Effector CD8-positive, alpha-beta T cell (primary cell): ENCODE measurements around the gene CRP.
"Not testable (repeated sequence)": the region's sequence is repeated elsewhere in the genome, so short reads cannot be mapped to it uniquely, and the experiment has no call there.

Source experiments
- DNase-seq: peaks from one replicate; lab custom pipeline; 2025; lab: John Stamatoyannopoulos, UW
- total RNA-seq, 4 experiments: gene quantifications; one replicate each; lab custom pipeline; 2026; lab: John Stamatoyannopoulos, UW

CRP gene
- 0 reads per million in 4 experiments for total RNA-seq

GRCh38 chr1:159714529-159714928 is at the start of gene CRP:
Gene CRP (minus strand): TSS chr1:159714589. CDS start chr1:159714485, 104 bp downstream.
- DNase-seq, result no peak

DNA sequence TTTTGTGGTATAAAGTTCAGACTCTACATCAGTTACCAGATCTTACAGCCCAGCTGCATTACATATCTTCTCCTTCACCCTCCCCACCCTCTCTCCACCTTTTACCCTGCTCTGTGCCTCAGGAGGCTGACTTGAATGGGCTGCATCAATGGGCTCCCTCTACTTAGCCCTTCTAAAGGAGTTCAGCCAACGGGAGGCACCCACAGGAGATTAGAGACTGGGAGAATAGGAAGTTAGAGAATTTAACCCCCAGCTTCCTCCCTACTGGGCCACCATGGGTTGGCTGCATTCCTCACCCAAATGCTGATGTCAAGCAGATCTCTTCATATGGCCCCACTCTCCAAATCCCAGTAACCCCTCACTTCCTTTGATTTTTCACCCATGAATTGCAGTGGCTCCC is 49.3 kb upstream of the CRP start:
- DNase-seq, result no peak

GRCh38 chr1:159756397-159756796 is 42.0 kb upstream of the CRP start:
- DNase-seq, result no peak

DNA sequence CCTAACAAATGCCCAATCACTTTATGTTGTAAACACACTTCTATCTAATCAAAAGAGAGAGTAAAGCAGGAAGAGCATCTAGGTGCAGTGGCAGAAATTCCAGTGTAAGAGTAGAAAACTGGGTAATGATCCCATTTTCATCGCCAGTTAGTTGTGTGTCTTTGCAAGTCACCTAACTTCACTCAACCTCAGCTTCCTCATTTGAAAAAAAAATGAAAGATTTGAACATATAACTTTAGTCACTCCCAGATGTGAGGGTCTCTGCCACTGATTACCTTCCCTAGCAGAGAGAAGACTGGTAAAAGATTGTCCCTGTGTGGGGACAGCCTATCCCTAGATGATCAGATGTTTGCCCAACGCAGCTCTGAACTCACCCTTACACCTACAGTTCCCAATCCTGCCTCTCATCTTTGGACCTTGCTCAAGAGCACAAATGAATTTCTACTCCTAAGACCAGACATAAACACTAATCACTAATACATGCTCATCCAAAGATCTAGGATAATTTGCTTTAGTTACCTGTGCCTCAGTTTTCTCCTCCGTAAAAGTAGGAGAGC is 41.1 kb upstream of the CRP start:
- no peak for DNase-seq

DNA sequence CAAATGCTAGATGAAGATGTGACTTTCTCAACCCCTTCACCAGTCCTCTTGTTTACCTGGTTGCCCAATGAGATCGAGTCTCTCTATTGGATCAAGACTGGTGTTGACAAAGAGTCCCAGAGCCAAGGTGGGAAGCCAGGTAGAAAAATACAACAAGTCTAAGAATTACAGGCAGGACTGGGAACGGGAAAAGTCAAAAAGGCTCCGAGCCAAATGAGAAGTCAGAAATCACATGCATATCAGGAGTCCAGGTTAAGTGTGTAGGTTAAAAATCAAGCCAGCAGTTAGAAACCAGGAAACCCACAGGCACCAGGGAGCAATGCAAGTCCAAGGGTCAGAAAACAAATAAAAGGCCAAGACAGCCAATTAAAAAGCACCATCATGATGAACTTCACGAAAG is 39.0 kb upstream of the CRP start:
- no peak for DNase-seq

DNA sequence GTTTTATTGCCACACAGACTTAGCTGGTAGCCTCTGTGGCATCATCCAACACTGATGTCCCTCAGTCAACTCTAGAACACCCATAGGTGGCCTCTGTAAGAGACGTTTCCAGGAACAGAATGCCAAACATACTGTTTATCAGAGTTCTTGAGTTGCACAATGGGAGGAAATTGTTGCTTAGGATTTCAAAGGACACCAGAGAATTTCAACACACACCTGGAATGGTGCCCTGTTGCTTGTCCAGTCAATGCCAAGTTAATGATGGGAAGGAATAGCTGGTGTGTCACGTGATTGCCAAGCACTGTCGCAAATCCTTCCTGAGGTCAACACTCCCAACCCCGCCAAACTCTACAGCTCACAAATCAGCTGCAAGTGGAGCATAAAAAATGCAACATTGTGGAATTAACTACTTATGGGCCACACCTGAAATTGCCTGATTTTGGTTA is 37.8 kb upstream of the CRP start:
- DNase-seq, result no peak

DNA sequence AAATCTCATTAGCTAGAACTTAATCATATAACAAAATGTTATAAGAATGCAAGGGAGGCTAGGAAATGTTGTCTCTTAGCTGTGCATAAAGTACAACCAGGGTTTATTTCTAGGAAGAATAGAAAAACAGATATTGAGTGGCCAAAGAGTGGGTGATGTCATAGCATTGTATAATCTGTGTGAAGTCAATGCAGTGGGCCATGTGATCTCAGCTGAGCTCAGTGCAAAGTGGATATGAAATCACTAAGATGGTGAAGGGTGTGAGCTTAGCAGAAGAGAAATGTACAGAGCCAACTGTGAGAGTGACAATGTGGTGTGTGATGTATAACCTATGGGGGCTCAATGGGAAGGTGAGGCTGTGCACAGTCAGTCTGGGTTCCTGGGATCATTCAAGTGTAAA is 36.6 kb upstream of the CRP start:
- DNase-seq, result no peak

GRCh38 chr1:159750621-159751020 is 36.2 kb upstream of the CRP start:
- no peak for DNase-seq

DNA sequence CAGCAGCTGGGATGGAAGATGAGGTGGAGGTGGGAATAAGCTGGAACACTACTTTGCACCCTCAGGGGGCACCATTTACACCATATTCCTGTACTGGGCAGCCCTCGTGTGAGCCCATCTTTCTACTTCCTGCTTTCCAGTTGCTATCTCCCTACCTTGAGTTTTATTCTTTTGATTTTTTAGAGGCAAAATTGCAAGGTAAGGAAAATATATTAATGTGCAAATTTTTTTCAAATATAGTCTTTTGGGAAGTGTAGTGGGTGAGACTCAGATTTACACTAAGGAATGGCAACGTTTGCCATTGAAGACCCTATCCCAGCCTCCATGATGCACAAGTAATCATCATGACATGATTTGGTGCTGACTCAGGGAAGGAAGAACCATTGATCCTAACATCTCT is 35.2 kb upstream of the CRP start:
- no peak for DNase-seq

DNA sequence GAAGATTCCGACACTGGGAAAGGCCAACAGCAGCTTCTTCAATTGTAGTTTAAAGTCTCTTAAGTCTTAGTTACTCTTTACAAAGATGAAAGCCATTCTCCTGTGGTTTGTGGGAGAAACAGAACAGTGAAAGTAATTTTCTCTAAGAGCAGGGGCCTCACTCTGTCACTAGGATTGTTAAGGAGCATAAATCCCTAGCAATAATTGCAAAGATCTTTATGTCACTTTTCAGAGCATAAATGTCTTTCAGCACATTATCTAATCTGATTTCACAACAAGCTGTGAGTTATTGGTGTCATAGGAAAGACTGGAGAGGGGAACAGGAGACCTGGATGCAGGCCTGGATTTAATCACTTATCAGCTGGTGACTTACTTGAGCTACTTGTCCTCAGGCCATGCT is 34.0 kb upstream of the CRP start:
- DNase-seq, result no peak

DNA sequence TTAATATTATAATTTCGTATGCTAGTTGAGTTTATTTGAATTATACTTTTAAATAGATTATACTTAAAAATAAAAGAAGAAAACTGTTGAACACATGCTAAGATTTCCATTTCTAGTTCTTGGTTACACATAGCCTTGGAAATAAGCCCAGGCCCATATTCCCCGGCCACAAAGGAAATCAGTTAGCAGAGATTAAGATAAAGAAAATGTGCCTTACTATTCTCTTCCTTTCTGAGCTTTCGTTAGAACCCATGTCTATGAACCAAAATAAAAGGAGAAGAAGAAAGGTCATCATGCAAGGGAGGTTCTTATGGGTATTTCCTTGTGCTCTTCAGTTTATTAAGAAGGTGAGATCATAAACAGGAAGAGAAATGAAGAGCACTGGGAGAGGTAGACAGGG is 32.3 kb upstream of the CRP start:
- no peak for DNase-seq

- DNase-seq, result no peak
These were observed 29.4 kb upstream of the CRP start for GRCh38 chr1:159743651-159744410.

DNA sequence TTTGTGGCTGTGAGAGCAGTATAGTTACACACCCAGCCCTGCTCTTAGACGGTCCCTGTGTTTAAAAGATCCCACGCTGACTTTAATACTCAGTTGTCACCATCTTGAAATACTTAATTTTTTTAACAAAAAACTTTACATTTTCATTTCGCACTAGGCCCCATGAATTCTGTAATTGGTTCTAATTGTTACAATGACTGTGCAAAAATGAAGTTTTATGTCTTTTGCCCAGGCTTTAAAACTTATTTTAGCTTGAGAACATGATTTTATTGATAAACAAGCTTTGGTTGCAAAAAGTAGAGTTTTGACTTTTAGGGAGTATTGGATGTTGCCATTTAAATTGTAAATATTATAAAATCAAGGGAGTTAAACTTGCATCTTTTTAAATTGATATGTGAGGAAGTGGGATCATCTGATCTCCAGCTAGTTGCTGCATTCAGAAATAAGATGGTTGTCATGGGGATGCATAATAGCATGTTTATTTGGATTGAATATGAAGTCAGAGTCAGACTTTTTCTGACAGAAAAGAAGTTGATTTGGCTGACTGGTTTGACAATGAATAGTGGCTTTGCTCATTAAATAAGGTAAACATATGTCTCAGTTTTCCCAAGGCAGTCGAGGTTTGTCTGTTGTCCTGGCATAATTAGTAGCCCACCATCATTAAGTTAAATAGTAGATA is 23.0 kb upstream of the CRP start:
- no peak for DNase-seq

DNA sequence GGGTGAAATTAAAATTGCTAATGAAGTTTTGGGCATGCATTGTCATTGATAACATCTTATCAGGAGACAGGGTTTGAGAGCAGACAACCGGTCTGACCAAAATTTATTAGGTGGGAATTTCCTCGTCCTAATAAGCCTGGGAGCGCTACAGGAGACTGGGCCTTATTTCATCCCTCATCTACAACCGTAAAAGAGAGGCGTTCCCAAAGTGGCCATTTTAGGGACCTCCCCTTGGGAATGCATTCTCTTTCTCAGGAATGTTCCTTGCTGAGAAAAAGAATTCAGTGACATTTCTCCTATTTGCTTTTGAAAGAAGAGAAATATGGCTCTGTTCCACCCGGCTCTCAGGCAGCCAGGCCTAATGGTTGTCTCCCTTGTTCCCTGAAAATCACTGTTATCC is 8.8 kb upstream of the CRP start:
- not testable (repeated sequence) for DNase-seq

DNA sequence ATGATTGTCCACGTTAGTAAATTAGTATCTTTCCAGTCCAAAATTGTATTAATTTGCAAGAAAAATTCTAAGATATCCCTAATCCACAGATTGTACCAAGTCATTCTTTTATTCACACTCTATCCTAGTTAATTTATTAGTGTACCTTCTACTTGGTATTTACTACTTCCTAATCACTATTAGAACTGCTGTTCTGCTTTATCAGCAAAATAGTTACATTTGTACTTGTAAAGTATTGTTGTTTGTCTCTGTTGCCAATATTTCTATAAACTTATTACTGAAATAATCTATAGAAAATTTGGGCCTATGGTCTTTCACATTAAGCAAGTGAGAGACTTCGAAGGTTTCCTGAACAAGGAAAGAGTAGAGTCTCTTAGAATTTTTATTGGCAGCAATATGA is 5.6 kb upstream of the CRP start:
- no peak for DNase-seq

GRCh38 chr1:159715855-159716254 is 1.5 kb upstream of the CRP start:
- DNase-seq, result no peak

DNA sequence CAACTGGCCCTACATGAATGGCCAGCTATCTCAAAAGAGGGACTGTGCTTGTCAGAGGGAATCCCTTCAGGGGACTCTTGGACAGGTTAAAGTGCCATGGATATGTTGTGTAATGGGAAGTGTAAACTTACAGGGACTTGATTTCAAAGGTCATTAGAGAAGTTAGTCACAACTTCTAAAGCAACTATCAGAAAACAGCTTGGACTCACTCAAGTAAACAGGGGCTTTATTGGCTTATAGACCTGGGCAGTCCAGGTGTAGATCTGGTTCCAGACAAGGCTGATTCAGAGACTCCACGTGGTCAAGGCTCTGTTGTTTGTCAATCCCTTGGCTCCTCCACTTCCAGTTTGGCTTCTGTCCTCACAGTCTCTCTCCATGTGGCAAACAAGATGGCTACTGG is 2.3 kb downstream of the CRP start:
- no peak for DNase-seq

DNA sequence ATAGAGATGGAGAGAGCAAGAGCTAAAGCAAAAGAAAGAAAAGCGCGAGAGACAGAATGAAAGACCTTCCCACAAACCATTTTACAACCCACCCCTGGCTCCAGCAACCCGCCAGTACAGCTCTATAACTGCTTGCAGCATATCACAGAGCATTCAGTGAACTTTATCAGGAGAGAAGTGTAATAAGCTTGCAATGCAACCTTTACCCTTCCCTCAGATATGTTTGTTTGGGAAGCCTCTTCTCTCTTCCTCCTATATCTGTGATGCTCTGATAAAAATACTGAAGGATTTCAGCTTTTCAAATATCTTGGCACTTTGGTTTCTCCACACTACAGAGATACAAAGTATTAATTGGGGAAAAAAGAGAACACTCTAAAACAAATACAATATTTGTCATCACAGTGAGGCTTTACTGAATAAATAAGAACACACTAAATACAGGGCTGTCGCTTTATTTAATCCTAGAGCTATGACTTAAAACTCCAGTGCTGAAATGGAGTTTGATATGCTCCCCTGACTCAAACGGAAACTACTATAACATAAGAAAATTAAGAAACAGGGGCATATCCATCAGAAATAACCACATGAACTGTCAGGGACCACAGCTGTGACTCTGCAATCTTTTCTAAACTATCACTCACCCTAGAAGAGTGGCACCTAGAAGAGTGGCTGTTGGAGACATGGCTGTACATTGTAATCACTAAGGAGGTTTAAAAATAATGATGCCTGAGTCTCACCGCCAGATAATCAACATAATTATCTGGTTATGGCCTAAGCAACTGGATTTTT is 6.7 kb downstream of the CRP start:
- DNase-seq, result no peak

DNA sequence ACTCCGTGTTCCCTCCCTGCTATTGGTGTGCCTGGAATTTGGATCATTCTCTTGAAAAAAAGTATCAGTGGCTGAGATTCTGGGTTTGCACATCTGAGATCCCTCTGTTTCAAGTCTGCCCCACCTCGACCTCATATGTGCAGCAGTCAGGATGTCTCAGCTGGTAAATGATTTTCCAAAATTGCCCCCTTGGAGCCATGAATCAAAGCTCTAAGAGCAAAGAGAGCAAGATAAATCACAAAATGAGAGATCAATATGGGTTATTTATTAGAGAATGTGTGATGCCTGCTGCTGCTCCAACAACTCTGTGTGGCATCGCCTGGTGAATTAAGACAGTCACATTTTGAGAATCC is 8.5 kb downstream of the CRP start:
- DNase-seq, result no peak

DNA sequence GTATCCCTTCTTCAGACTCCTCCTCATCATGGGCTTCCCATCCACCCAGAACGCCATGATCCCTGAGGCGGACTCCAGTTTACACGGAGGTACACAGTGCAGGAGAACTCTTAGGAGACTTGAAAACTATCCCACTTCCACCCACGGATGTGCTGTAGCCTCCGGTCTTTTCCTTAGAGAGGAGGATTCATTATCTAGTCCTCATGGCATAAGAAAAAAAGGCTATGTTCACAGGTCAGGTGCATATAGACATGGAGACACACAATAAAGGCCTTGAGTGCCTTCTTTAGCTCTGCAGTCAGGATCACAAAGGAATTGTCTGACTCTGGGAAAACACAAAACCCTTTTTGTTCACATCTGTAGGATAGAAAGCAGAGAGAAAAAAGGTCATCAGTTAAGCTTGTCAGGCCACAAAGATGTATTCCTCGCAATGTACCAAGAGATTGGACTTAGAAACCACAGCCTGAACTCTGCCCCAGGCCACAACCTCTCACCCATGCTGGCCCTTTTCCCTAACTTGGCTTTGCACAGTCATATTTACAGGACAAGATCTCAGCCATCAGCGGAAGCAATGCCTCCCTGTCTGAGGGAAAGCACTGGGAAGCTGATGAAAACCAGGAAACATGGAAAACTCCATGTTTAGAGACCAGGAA is 9.0 kb downstream of the CRP start:
- DNase-seq, result no peak

DNA sequence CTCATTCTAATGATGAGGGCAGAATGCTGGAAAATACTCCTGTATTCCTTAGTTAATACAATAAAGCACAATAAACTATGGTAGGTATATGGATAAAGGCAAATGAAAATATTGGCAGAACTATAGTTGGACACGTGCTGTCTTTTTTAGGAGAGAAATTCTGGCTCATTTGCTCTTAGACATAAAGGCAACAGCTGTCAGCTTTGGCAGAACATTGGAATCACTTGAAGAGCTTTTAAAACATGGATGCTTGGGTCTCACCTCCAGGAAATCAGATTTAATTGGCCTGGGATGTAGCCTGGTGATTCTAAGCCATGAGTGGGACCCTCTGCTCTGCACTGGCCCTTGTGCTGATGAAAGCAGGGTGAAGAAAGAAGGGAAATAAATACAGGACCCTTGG is 9.9 kb downstream of the CRP start:
- DNase-seq, result no peak

- DNase-seq, result no peak
These were observed 14.1 kb downstream of the CRP start for GRCh38 chr1:159700312-159700711.
